ENCODE measurements around the gene PTPRT. TPM values are rescaled to one million over a fixed set of nuclear protein-coding genes. Genes with fewer than 3 reads are reported as not detected.

PTPRT gene
- total RNA-seq, 1 donor from 2014 or later: 0.56 TPM

GRCh38 chr20:42958367-42959069 is 231.2 kb downstream of the PTPRT start:
- H3K27me3 Mint-ChIP-seq (ENCODE audit: low read depth): peaks cover 35% of the 10 kb centered on the region
- no peak overlapping the region for H3K27ac Mint-ChIP-seq (ENCODE audit: unreplicated experiment)
- no peak for TF ChIP-seq CTCF (conservative IDR thresholded peaks at IDR 0.05)
- H3K4me1 Mint-ChIP-seq: peaks cover 4% of the 10 kb centered on the region
- DNase-seq (ENCODE audit: low read depth, low spot score): no peak
- H3K4me3 Mint-ChIP-seq: no peak overlapping the region
- H3K9me3 Mint-ChIP-seq: no peaks in the 10 kb centered on the region
- H3K36me3 Mint-ChIP-seq (ENCODE audit: low read depth): no peaks in the 10 kb centered on the region

- Mint-ChIP-seq H3K27me3 (ENCODE audit: low read depth) (peaks cover 38% of the 10 kb centered on the region), H3K4me3 (no peak overlapping the region), H3K36me3 (ENCODE audit: low read depth) (no peaks in the 10 kb centered on the region), H3K27ac (ENCODE audit: unreplicated experiment) (no peak overlapping the region), H3K4me1 (peaks cover 4% of the 10 kb centered on the region), H3K9me3 (no peaks in the 10 kb centered on the region)
- TF ChIP-seq CTCF (conservative IDR thresholded peaks at IDR 0.05): no peak
- no peak for DNase-seq (ENCODE audit: low read depth, low spot score)
Measured at GRCh38 chr20:42957704-42958095, 232.0 kb downstream of the PTPRT start.

- no peak for DNase-seq (ENCODE audit: low read depth, low spot score)
- no peak overlapping the region for H3K4me3 Mint-ChIP-seq
- H3K27me3 Mint-ChIP-seq (ENCODE audit: low read depth): peaks cover 38% of the 10 kb centered on the region
- TF ChIP-seq CTCF (conservative IDR thresholded peaks at IDR 0.05): no peak
- H3K9me3 Mint-ChIP-seq: no peaks in the 10 kb centered on the region
- no peaks in the 10 kb centered on the region for H3K36me3 Mint-ChIP-seq (ENCODE audit: low read depth)
- H3K4me1 Mint-ChIP-seq: peaks cover 4% of the 10 kb centered on the region
- H3K27ac Mint-ChIP-seq (ENCODE audit: unreplicated experiment): no peak overlapping the region
Measured at GRCh38 chr20:42957018-42957703, 232.5 kb downstream of the PTPRT start.

GRCh38 chr20:42955713-42956112 is 234.0 kb downstream of the PTPRT start:
- DNase-seq (ENCODE audit: low read depth, low spot score): no peak
- Mint-ChIP-seq H3K4me1 (peaks cover 4% of the 10 kb centered on the region), H3K36me3 (ENCODE audit: low read depth) (no peaks in the 10 kb centered on the region), H3K9me3 (no peaks in the 10 kb centered on the region), H3K4me3 (no peak overlapping the region), H3K27me3 (ENCODE audit: low read depth) (peaks cover 40% of the 10 kb centered on the region), H3K27ac (ENCODE audit: unreplicated experiment) (no peak overlapping the region)
- no peak for TF ChIP-seq CTCF (conservative IDR thresholded peaks at IDR 0.05)

GRCh38 chr20:42954951-42955350 is 234.8 kb downstream of the PTPRT start:
- Mint-ChIP-seq H3K4me1 (peaks cover 4% of the 10 kb centered on the region), H3K27me3 (ENCODE audit: low read depth) (peaks cover 40% of the 10 kb centered on the region), H3K27ac (ENCODE audit: unreplicated experiment) (no peak overlapping the region), H3K4me3 (no peak overlapping the region), H3K9me3 (no peaks in the 10 kb centered on the region), H3K36me3 (ENCODE audit: low read depth) (no peaks in the 10 kb centered on the region)
- DNase-seq (ENCODE audit: low read depth, low spot score): no peak
- TF ChIP-seq CTCF (conservative IDR thresholded peaks at IDR 0.05): no peak
